Measurements from ENCODE around the gene OPA3. TPM values are rescaled to one million over a fixed set of nuclear protein-coding genes. Genes with fewer than 3 reads are reported as not detected.
A peak's percentile ranks its signal among the peaks of the same experiment; 100 is the strongest.

OPA3 gene
- total RNA-seq, 4 donors from 2014 or later, result 5.0 to 26.6 (median 13.6) TPM

DNA sequence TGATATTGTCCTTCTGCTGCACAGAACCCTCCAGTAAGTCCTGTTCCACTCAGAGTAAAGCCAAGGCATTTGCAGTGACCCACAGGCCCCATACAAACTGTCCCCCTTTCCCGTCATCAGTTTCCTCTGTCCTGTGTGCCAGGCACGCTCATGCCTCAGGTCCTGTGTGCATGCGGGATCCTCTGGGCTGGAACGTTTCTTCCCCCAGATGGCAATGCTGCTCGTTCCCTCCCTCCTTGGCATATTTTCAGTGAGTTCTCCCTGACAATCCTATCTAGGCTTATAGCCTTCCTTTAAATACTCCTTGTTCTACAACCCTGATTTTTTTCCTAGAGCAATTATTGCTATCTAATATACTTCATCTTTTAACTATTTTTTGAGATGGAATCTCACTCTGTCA lies 5.7 kb downstream of the OPA3 start:
- no peak overlapping the region for H3K27ac ChIP-seq
- no peak for DNase-seq
- peaks cover 0 to 26% (median 3%) of the 10 kb centered on the region in 4 donors for H3K4me1 ChIP-seq

GRCh38 chr19:45577111-45577905 lies 7.3 kb downstream of the OPA3 start:
- no peaks in the 10 kb centered on the region for H3K9me3 ChIP-seq
- H3K4me3 ChIP-seq, result peak overlapping the region in 1 of 4 donors; percentile 0
- H3K4me1 ChIP-seq, result peaks cover 0 to 19% (median 3%) of the 10 kb centered on the region in 4 donors
- H3K27ac ChIP-seq, result peak overlapping the region in 2 of 4 donors; percentile 43 to 66
- no peak for TF ChIP-seq POLR2A (IDR thresholded peaks at IDR 0.05)
- no peak for TF ChIP-seq CTCF (IDR thresholded peaks at IDR 0.05)
- peak in 2 of 3 donors; percentile 57 to 69 for DNase-seq
- H3K27me3 ChIP-seq, result no peaks in the 10 kb centered on the region
- no peaks in the 10 kb centered on the region for H3K36me3 ChIP-seq

More for the DNA sequence above, 5.7 kb downstream of the OPA3 start:
- Histone ChIP-seq H3K4me3 (no peak overlapping the region), H3K27me3 (no peaks in the 10 kb centered on the region), H3K9me3 (no peaks in the 10 kb centered on the region), H3K36me3 (no peaks in the 10 kb centered on the region)
- TF ChIP-seq POLR2A (IDR thresholded peaks at IDR 0.05) (no peak), CTCF (IDR thresholded peaks at IDR 0.05) (no peak)

DNA sequence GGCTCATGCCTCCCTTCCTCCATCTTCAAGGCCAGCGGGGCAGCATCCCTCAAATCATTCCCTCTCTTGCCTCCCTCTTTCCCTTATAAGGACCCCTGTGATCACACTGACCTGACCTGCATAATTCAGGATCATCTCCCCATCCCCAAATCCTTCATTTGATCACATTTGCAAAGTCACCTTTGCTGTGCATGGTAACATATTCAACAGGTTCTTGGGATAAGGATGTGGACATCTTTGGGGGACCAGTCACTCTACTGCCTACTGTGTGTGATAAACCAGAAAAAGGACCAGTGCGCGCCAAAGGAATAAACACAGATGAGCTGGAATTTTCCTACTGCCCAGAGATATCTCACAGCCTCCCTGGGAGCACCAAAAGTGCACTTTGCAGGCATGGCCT lies 7.9 kb downstream of the OPA3 start:
- H3K9me3 ChIP-seq, result no peaks in the 10 kb centered on the region
- H3K4me1 ChIP-seq, result peaks cover 0 to 19% (median 3%) of the 10 kb centered on the region in 4 donors
- H3K36me3 ChIP-seq, result no peaks in the 10 kb centered on the region
- no peaks in the 10 kb centered on the region for H3K27me3 ChIP-seq
- no peak for DNase-seq
- peak overlapping the region in 2 of 4 donors; percentile 43 to 66 for H3K27ac ChIP-seq
- TF ChIP-seq CTCF (IDR thresholded peaks at IDR 0.05) (no peak), POLR2A (IDR thresholded peaks at IDR 0.05) (no peak)
- no peak overlapping the region for H3K4me3 ChIP-seq

DNA sequence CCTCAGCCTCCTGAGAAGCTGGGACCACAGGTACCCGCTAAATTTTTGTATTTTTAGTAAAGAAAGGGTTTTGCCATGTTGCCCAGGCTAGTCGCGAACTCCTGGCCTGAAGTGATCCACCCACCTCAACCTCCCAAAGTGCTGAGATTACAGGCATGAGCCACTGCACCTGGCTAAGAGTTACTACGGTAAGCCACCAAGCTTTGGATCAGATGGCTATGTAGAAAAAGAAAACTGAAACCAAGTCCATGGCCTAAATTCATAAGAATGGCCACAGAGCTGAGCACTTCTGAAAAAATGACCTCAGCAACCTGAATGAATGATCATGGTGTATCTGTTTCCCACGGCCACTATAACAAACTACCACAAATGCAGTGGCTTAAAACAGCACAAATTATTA lies 9.4 kb downstream of the OPA3 start:
- Histone ChIP-seq H3K36me3 (no peaks in the 10 kb centered on the region), H3K4me1 (peaks cover 0 to 19% (median 3%) of the 10 kb centered on the region in 4 donors), H3K27me3 (no peaks in the 10 kb centered on the region), H3K27ac (no peak overlapping the region), H3K4me3 (no peak overlapping the region), H3K9me3 (no peaks in the 10 kb centered on the region)
- TF ChIP-seq POLR2A (IDR thresholded peaks at IDR 0.05) (no peak), CTCF (IDR thresholded peaks at IDR 0.05) (no peak)
- DNase-seq, result no peak

DNA sequence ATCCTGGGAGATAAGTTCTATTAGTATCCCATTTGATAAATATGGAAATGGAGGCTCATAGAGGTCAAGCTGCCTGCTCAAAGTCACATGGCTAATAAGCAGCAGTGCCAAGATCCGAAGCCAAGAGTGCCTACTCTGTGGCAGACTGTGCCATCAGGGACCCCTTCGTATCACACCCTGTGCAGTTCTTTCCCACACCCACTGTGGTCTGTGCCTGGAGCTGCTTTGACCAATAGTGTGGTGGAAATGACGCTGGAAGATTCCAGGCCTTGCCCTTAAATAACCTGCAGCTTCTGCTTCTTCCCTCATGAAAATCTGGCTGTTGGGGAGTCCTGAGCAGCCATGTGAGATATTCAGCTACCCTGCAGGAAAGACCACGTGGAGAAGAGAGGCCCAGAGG lies 10.1 kb downstream of the OPA3 start:
- Histone ChIP-seq H3K9me3 (no peaks in the 10 kb centered on the region), H3K4me1 (peaks cover 0 to 22% (median 3%) of the 10 kb centered on the region in 4 donors), H3K36me3 (no peaks in the 10 kb centered on the region), H3K4me3 (no peak overlapping the region), H3K27me3 (no peaks in the 10 kb centered on the region), H3K27ac (no peak overlapping the region)
- TF ChIP-seq CTCF (IDR thresholded peaks at IDR 0.05), result no peak
- TF ChIP-seq POLR2A (IDR thresholded peaks at IDR 0.05), result no peak
- no peak for DNase-seq
